HEK293 (cell line): ENCODE data around the gene RTP5.

Experiments
- CTCF ChIA-PET: fragments of 350-600 bp; formaldehyde crosslinking; extraction: SDS; loops from one replicate; lab custom pipeline; 2021; ENCODE audit warnings: antibody characterized with exemption; lab: Yijun Ruan, JAX
- POLR2A ChIA-PET: fragments of 300-600 bp; formaldehyde crosslinking; extraction: SDS; loops from one replicate; lab custom pipeline; 2020; ENCODE audit warnings: antibody characterized with exemption, inconsistent platforms; lab: Yijun Ruan, JAX
- H3K27ac ChIP-seq: fragments of 200-500 bp; sonication (Bioruptor generic); 2 replicates; pipeline ENCODE4 v1.5.1; 2014; ENCODE audit warnings: low read depth, low read length, control low read depth, inconsistent platforms; ENCODE audit errors: extremely low read depth
- H3K36me3 ChIP-seq, 2 experiments: fragments of 200-500 bp in 1 of 2; sonication (Bioruptor generic) in 1 of 2; 1 replicate in 1 of 2; 2 replicates in 1 of 2; pipeline ENCODE4 v1.5.1; 2014 to 2017; ENCODE audit warnings: inconsistent platforms in 2 of 2, low read length in 2 of 2; ENCODE audit not compliant: control insufficient read depth in 2 of 2, insufficient read depth in 1 of 2
- H3K4me1 ChIP-seq: fragments of 200-500 bp; sonication (Bioruptor generic); 2 replicates; pipeline ENCODE4 v1.5.1; 2014; ENCODE audit warnings: mild to moderate bottlenecking, low read length, inconsistent platforms; ENCODE audit not compliant: control insufficient read depth, insufficient read depth
- H3K4me3 ChIP-seq: 2 replicates; pipeline ENCODE4 v1.5.1; 2011; ENCODE audit warnings: low read depth, mild to moderate bottlenecking, control low read depth, low read length, moderate library complexity
- H3K9me3 ChIP-seq: fragments of 200-500 bp; sonication (Bioruptor generic); 2 replicates; pipeline ENCODE4 v1.5.1; 2014; ENCODE audit warnings: low read depth, low read length, inconsistent platforms; ENCODE audit not compliant: control insufficient read depth, insufficient read depth
- CTCF ChIP-seq: fragments of 450-650 bp; formaldehyde crosslinking; IDR thresholded peaks from 2 replicates; pipeline ENCODE4 v1.5.1; 2016; ENCODE audit warnings: missing biosample characterization, missing genetic modification characterization
- GLI4 ChIP-seq: fragments of 450-650 bp; formaldehyde crosslinking; IDR thresholded peaks from 2 replicates; pipeline ENCODE4 v1.5.1; 2016; ENCODE audit warnings: missing biosample characterization, missing genetic modification characterization
- IKZF3 ChIP-seq: fragments of 450-650 bp; IDR thresholded peaks from 2 replicates; pipeline ENCODE4 v1.5.0; 2018; ENCODE audit warnings: missing biosample characterization, mild to moderate bottlenecking, missing genetic modification characterization, moderate library complexity
- KLF7 ChIP-seq: fragments of 450-650 bp; formaldehyde crosslinking; IDR thresholded peaks from 2 replicates; pipeline ENCODE4 v1.5.1; 2016; ENCODE audit warnings: missing biosample characterization, missing genetic modification characterization, borderline replicate concordance
- PRDM4 ChIP-seq: fragments of 450-650 bp; formaldehyde crosslinking; IDR thresholded peaks from 2 replicates; pipeline ENCODE4 v1.5.1; 2017; ENCODE audit warnings: missing biosample characterization, missing genetic modification characterization
- SALL2 ChIP-seq: fragments of 450-650 bp; formaldehyde crosslinking; IDR thresholded peaks from 2 replicates; pipeline ENCODE4 v1.5.0; 2017; ENCODE audit warnings: missing biosample characterization, mild to moderate bottlenecking, missing genetic modification characterization, borderline replicate concordance
- ZBTB10 ChIP-seq: fragments of 450-650 bp; formaldehyde crosslinking; IDR thresholded peaks from 2 replicates; pipeline ENCODE4 v1.5.1; 2016; ENCODE audit warnings: missing biosample characterization, missing genetic modification characterization
- ZBTB26 ChIP-seq: fragments of 450-650 bp; formaldehyde crosslinking; optimal IDR thresholded peaks from 2 replicates; pipeline ENCODE3; 2016; ENCODE audit warnings: missing biosample characterization, mild to moderate bottlenecking, missing genetic modification characterization
- ZNF366 ChIP-seq: fragments of 450-650 bp; formaldehyde crosslinking; conservative IDR thresholded peaks from 2 replicates; pipeline ENCODE4 v1.5.1; 2016; ENCODE audit warnings: missing biosample characterization, missing genetic modification characterization
- ZNF433 ChIP-seq: fragments of 450-650 bp; formaldehyde crosslinking; IDR thresholded peaks from 2 replicates; pipeline ENCODE4 v1.5.1; 2016; ENCODE audit warnings: missing biosample characterization, missing genetic modification characterization, low read depth
- ZNF521 ChIP-seq: fragments of 450-650 bp; formaldehyde crosslinking; IDR thresholded peaks from 2 replicates; pipeline ENCODE4 v1.5.1; 2017; ENCODE audit warnings: missing biosample characterization, mild to moderate bottlenecking, missing genetic modification characterization
- ZNF558 ChIP-seq: fragments of 450-650 bp; formaldehyde crosslinking; IDR thresholded peaks from 2 replicates; pipeline ENCODE4 v1.5.1; 2016; ENCODE audit warnings: missing biosample characterization, missing genetic modification characterization
- ZNF677 ChIP-seq: fragments of 450-650 bp; IDR thresholded peaks from 2 replicates; pipeline ENCODE4 v1.5.0; 2018; ENCODE audit warnings: missing biosample characterization, mild to moderate bottlenecking, missing genetic modification characterization, moderate library complexity
- TF ChIP-seq, protein P1 (sequence below): fragments of 450-650 bp; formaldehyde crosslinking; IDR thresholded peaks from 2 replicates; pipeline ENCODE4 v1.5.1; 2016; ENCODE audit warnings: missing biosample characterization, missing genetic modification characterization
- TF ChIP-seq, protein P2 (sequence below): fragments of 450-650 bp; formaldehyde crosslinking; conservative IDR thresholded peaks from 2 replicates; pipeline ENCODE4 v1.5.1; 2016; ENCODE audit warnings: low read depth, missing biosample characterization, missing genetic modification characterization
- TF ChIP-seq, protein P3 (sequence below): fragments of 450-650 bp; formaldehyde crosslinking; IDR thresholded peaks from 2 replicates; pipeline ENCODE4 v1.5.1; 2017; ENCODE audit warnings: missing biosample characterization, missing genetic modification characterization

RTP5 gene

GRCh38 chr2:241871538-241872312, 2.2 kb downstream of the RTP5 start (continued):
- TF ChIP-seq, protein P1, sequence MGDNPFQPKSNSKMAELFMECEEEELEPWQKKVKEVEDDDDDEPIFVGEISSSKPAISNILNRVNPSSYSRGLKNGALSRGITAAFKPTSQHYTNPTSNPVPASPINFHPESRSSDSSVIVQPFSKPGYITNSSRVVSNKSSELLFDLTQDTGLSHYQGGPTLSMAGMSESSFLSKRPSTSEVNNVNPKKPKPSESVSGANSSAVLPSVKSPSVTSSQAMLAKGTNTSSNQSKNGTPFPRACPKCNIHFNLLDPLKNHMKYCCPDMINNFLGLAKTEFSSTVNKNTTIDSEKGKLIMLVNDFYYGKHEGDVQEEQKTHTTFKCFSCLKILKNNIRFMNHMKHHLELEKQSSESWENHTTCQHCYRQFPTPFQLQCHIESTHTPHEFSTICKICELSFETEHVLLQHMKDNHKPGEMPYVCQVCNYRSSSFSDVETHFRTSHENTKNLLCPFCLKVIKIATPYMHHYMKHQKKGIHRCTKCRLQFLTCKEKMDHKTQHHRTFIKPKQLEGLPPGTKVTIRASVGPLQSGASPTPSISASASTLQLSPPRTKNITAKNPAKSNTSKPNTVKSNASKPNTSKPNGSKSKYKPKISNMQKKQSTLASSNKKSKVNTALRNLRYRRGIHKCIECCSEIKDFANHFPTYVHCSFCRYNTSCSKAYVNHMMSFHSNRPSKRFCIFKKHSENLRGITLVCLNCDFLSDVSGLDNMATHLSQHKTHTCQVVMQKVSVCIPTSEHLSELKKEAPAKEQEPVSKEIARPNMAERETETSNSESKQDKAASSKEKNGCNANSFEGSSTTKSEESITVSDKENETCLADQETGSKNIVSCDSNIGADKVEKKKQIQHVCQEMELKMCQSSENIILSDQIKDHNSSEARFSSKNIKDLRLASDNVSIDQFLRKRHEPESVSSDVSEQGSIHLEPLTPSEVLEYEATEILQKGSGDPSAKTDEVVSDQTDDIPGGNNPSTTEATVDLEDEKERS, result no peak
- TF ChIP-seq PRDM4 (no peak), GLI4 (no peak), ZNF366 (tag by site-specific recombination) (no peak)
- TF ChIP-seq, protein P2, sequence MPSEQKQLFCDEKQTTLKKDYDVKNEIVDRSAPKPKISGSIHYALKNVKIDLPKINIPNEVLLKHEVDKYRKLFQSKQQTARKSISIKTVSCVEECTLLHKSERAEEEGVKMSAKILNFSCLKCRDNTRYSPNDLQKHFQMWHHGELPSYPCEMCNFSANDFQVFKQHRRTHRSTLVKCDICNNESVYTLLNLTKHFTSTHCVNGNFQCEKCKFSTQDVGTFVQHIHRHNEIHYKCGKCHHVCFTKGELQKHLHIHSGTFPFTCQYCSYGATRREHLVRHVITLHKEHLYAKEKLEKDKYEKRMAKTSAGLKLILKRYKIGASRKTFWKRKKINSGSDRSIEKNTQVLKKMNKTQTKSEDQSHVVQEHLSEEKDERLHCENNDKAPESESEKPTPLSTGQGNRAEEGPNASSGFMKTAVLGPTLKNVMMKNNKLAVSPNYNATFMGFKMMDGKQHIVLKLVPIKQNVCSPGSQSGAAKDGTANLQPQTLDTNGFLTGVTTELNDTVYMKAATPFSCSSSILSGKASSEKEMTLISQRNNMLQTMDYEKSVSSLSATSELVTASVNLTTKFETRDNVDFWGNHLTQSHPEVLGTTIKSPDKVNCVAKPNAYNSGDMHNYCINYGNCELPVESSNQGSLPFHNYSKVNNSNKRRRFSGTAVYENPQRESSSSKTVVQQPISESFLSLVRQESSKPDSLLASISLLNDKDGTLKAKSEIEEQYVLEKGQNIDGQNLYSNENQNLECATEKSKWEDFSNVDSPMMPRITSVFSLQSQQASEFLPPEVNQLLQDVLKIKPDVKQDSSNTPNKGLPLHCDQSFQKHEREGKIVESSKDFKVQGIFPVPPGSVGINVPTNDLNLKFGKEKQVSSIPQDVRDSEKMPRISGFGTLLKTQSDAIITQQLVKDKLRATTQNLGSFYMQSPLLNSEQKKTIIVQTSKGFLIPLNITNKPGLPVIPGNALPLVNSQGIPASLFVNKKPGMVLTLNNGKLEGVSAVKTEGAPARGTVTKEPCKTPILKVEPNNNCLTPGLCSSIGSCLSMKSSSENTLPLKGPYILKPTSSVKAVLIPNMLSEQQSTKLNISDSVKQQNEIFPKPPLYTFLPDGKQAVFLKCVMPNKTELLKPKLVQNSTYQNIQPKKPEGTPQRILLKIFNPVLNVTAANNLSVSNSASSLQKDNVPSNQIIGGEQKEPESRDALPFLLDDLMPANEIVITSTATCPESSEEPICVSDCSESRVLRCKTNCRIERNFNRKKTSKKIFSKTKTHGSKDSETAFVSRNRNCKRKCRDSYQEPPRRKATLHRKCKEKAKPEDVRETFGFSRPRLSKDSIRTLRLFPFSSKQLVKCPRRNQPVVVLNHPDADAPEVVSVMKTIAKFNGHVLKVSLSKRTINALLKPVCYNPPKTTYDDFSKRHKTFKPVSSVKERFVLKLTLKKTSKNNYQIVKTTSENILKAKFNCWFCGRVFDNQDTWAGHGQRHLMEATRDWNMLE (tag by site-specific recombination), result no peak

- ChIA-PET CTCF (interaction anchor here (0.6 kb wide), 2 partner anchors 42 to 787 kb away, joined by 4 to 5 read pairs; no protein-coding TSS in a partner anchor), POLR2A (interaction anchor here (1.1 kb wide), 1 partner anchor 169 kb away, joined by 3 read pairs; no protein-coding TSS in a partner anchor)
- H3K9me3 ChIP-seq, result no peaks in the 10 kb centered on the region
- H3K4me1 ChIP-seq, result no peaks in the 10 kb centered on the region
- no peak overlapping the region for H3K27ac ChIP-seq
- no peak overlapping the region for H3K4me3 ChIP-seq
- no peaks in the 10 kb centered on the region for H3K36me3 ChIP-seq
- TF ChIP-seq CTCF (tag by site-specific recombination) (no peak), ZBTB10 (no peak), ZNF521 (no peak), ZNF558 (tag by site-specific recombination) (no peak), ZNF433 (no peak), ZBTB26 (tag by site-specific recombination) (no peak), IKZF3 (tag by site-specific recombination) (no peak), SALL2 (tag by site-specific recombination) (no peak), KLF7 (tag by site-specific recombination) (no peak), ZNF677 (tag by site-specific recombination) (no peak)
- TF ChIP-seq, protein P3, sequence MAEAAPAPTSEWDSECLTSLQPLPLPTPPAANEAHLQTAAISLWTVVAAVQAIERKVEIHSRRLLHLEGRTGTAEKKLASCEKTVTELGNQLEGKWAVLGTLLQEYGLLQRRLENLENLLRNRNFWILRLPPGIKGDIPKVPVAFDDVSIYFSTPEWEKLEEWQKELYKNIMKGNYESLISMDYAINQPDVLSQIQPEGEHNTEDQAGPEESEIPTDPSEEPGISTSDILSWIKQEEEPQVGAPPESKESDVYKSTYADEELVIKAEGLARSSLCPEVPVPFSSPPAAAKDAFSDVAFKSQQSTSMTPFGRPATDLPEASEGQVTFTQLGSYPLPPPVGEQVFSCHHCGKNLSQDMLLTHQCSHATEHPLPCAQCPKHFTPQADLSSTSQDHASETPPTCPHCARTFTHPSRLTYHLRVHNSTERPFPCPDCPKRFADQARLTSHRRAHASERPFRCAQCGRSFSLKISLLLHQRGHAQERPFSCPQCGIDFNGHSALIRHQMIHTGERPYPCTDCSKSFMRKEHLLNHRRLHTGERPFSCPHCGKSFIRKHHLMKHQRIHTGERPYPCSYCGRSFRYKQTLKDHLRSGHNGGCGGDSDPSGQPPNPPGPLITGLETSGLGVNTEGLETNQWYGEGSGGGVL (tag by site-specific recombination), result no peak
Observed at GRCh38 chr2:241872313-241872642, 2.7 kb downstream of the RTP5 start.
